Ishikawa (cell line): ENCODE results near the gene SMPD1.

Experiments
- CEBPB ChIP-seq: IDR thresholded peaks from 2 replicates; pipeline ENCODE4 v1.6.1; 2012
- CREB1 ChIP-seq: IDR thresholded peaks from 2 replicates; pipeline ENCODE4 v1.6.1; 2012; ENCODE audit warnings: low read depth
- EGR1 ChIP-seq: IDR thresholded peaks from 2 replicates; pipeline ENCODE4 v1.6.1; 2012
- EP300 ChIP-seq: IDR thresholded peaks from 2 replicates; pipeline ENCODE4 v1.6.1; 2012; ENCODE audit warnings: borderline replicate concordance
- FOXM1 ChIP-seq: IDR thresholded peaks from 2 replicates; pipeline ENCODE4 v1.6.1; 2012; ENCODE audit warnings: low read depth, borderline replicate concordance
- MAX ChIP-seq: IDR thresholded peaks from 2 replicates; pipeline ENCODE4 v1.6.1; 2012
- NFIC ChIP-seq: IDR thresholded peaks from 2 replicates; pipeline ENCODE4 v1.6.1; 2012
- RAD21 ChIP-seq: IDR thresholded peaks from 2 replicates; pipeline ENCODE4 v1.6.1; 2012; ENCODE audit warnings: low read depth
- REST ChIP-seq: IDR thresholded peaks from 2 replicates; pipeline ENCODE4 v1.6.1; 2012; ENCODE audit warnings: low read depth, mild to moderate bottlenecking
- TAF1 ChIP-seq: IDR thresholded peaks from 2 replicates; pipeline ENCODE4 v1.6.1; 2012; ENCODE audit warnings: low read depth, mild to moderate bottlenecking
- TCF12 ChIP-seq: IDR thresholded peaks from 2 replicates; pipeline ENCODE4 v1.6.1; 2012; ENCODE audit warnings: low read depth
- TEAD4 ChIP-seq: IDR thresholded peaks from 2 replicates; pipeline ENCODE4 v1.6.1; 2012
- USF1 ChIP-seq: IDR thresholded peaks from 2 replicates; pipeline ENCODE4 v1.6.1; 2012
- YY1 ChIP-seq: IDR thresholded peaks from 2 replicates; pipeline ENCODE4 v1.6.1; 2012; ENCODE audit warnings: low read depth
- ZBTB7A ChIP-seq: IDR thresholded peaks from 2 replicates; pipeline ENCODE4 v1.6.1; 2012; ENCODE audit warnings: low read depth

Gene SMPD1

GRCh38 chr11:6411594-6412031, 21.3 kb downstream of the SMPD1 start:
- no peak for TF ChIP-seq MAX
- no peak for TF ChIP-seq TCF12
- TF ChIP-seq TEAD4 = no peak
- TF ChIP-seq REST = no peak
- TF ChIP-seq NFIC = no peak
- no peak for TF ChIP-seq CEBPB
- TF ChIP-seq YY1 = no peak
- TF ChIP-seq EGR1 = no peak
- no peak for TF ChIP-seq EP300

- TF ChIP-seq NFIC = no peak
- no peak for TF ChIP-seq YY1
- no peak for TF ChIP-seq EP300
- no peak for TF ChIP-seq MAX
- no peak for TF ChIP-seq FOXM1
- no peak for TF ChIP-seq USF1
- TF ChIP-seq TAF1 = no peak
- TF ChIP-seq RAD21 = no peak
- no peak for TF ChIP-seq ZBTB7A
- TF ChIP-seq TEAD4 = no peak
- TF ChIP-seq REST = no peak
- no peak for TF ChIP-seq TCF12
- no peak for TF ChIP-seq EGR1
- TF ChIP-seq CEBPB = no peak
- TF ChIP-seq CREB1 = no peak
Observed at GRCh38 chr11:6413791-6414201, 23.5 kb downstream of the SMPD1 start.

GRCh38 chr11:6414874-6415328, 24.6 kb downstream of the SMPD1 start:
- no peak for TF ChIP-seq REST
- no peak for TF ChIP-seq MAX
- TF ChIP-seq TAF1 = no peak
- TF ChIP-seq CEBPB = no peak
- no peak for TF ChIP-seq FOXM1
- no peak for TF ChIP-seq TCF12
- no peak for TF ChIP-seq RAD21

- TF ChIP-seq TAF1 (no peak), YY1 (no peak), TEAD4 (no peak)
Observed at GRCh38 chr11:6415797-6416196, 25.5 kb downstream of the SMPD1 start.

- TF ChIP-seq RAD21 = no peak
- no peak for TF ChIP-seq MAX
- TF ChIP-seq YY1 = no peak
- no peak for TF ChIP-seq EP300
- TF ChIP-seq NFIC = no peak
- TF ChIP-seq ZBTB7A = no peak
- TF ChIP-seq CEBPB = no peak
Observed at GRCh38 chr11:6417907-6418556, 27.8 kb downstream of the SMPD1 start.
